GM23338 (cell line): ENCODE data around the gene CAPZA1. TPM values are rescaled to one million over a fixed set of nuclear protein-coding genes. Genes with fewer than 3 reads are reported as not detected.

ENCODE experiments used
- ATAC-seq: fragments of 200-7000 bp; cut with Tn5 transposase; 3 replicates; pipeline ENCODE4 v1.9.1; 2020
- DNase-seq: peaks from one replicate; pipeline ENCODE4 v3.0.0-alpha.2; 2015; ENCODE audit warnings: low spot score
- H2AFZ ChIP-seq: fragments of 200-600 bp; sonication (generic); 2 replicates; pipeline ENCODE4 v1.8.0; 2016; ENCODE audit warnings: antibody characterized with exemption, mild to moderate bottlenecking, moderate library complexity
- H3F3A ChIP-seq: fragments of 200-600 bp; sonication (generic); replicated peaks from 2 replicates; pipeline ENCODE4 v1.8.0; 2017; ENCODE audit warnings: antibody characterized with exemption, mixed run types, low read depth
- H3K27ac ChIP-seq: fragments of 200-600 bp; sonication (generic); 2 replicates; pipeline ENCODE4 v1.6.1; 2016; ENCODE audit warnings: low read depth
- H3K27me3 ChIP-seq: fragments of 200-600 bp; sonication (generic); 2 replicates; pipeline ENCODE4 v1.8.0; 2016; ENCODE audit warnings: mild to moderate bottlenecking, mixed run types, moderate library complexity; ENCODE audit not compliant: insufficient read depth
- H3K36me3 ChIP-seq: fragments of 200-600 bp; sonication (generic); 2 replicates; pipeline ENCODE4 v1.8.0; 2016; ENCODE audit warnings: mild to moderate bottlenecking; ENCODE audit not compliant: insufficient read depth
- H3K4me1 ChIP-seq: fragments of 200-600 bp; sonication (generic); 2 replicates; pipeline ENCODE4 v1.8.0; 2016; ENCODE audit warnings: mild to moderate bottlenecking, moderate library complexity; ENCODE audit not compliant: insufficient read depth
- H3K4me2 ChIP-seq: fragments of 200-600 bp; sonication (generic); 2 replicates; pipeline ENCODE4 v1.7.1; 2017; ENCODE audit warnings: mixed run types
- H3K4me3 ChIP-seq: fragments of 200-600 bp; sonication (generic); 2 replicates; pipeline ENCODE4 v1.6.1; 2016; ENCODE audit warnings: mixed run types
- H3K79me2 ChIP-seq: fragments of 200-600 bp; sonication (generic); replicated peaks from 2 replicates; pipeline ENCODE4 v1.8.0; 2017; ENCODE audit warnings: mild to moderate bottlenecking; ENCODE audit not compliant: insufficient read depth
- H3K9me2 ChIP-seq: fragments of 200-600 bp; sonication (generic); 2 replicates; pipeline ENCODE4 v1.8.0; 2017; ENCODE audit not compliant: insufficient read depth
- H4K20me1 ChIP-seq: fragments of 200-600 bp; sonication (generic); replicated peaks from 2 replicates; pipeline ENCODE4 v1.8.0; 2017; ENCODE audit warnings: mild to moderate bottlenecking; ENCODE audit not compliant: insufficient read depth
- H3K27ac Mint-ChIP-seq: 2 replicates; pipeline ENCODE4 v1.8.0; 2020; ENCODE audit warnings: inconsistent platforms, mild to moderate bottlenecking, moderate library complexity, mixed read lengths
- H3K27me3 Mint-ChIP-seq: 3 replicates; pipeline ENCODE4 v1.8.0; 2022; ENCODE audit warnings: low read depth, mild to moderate bottlenecking, moderate library complexity, mixed read lengths, inconsistent platforms; ENCODE audit not compliant: insufficient read depth, poor library complexity
- H3K36me3 Mint-ChIP-seq: 3 replicates; pipeline ENCODE4 v1.8.0; 2021; ENCODE audit warnings: low read depth, mild to moderate bottlenecking, inconsistent platforms, moderate library complexity, mixed read lengths
- H3K4me1 Mint-ChIP-seq: 3 replicates; pipeline ENCODE4 v1.8.0; 2020; ENCODE audit warnings: mild to moderate bottlenecking, inconsistent platforms, mixed read lengths
- H3K4me3 Mint-ChIP-seq: 3 replicates; pipeline ENCODE4 v1.8.0; 2021; ENCODE audit warnings: moderate library complexity, mild to moderate bottlenecking, inconsistent platforms, mixed read lengths
- H3K9me3 Mint-ChIP-seq: 3 replicates; pipeline ENCODE4 v1.8.0; 2020; ENCODE audit warnings: moderate library complexity, mild to moderate bottlenecking, inconsistent platforms, mixed read lengths
- CREB1 ChIP-seq: fragments of 250-450 bp; sonication (Bioruptor Pico); IDR thresholded peaks from 2 replicates; pipeline ENCODE4 v1.5.0; 2020; ENCODE audit warnings: low read depth, mild to moderate bottlenecking, moderate library complexity
- CTCF ChIP-seq, 2 experiments: fragments of 200-600 bp in 1 of 2; sonication (generic) in 1 of 2; conservative IDR thresholded peaks; 2 replicates each; pipeline versions ENCODE4 v1.5.1 to v1.6.1; 2016 to 2017; ENCODE audit warnings: antibody characterized with exemption in 2 of 2, low read depth in 2 of 2, mild to moderate bottlenecking in 2 of 2, moderate library complexity in 1 of 2
- EZH2 ChIP-seq: fragments of 200-600 bp; sonication (generic); IDR thresholded peaks from one replicate; pipeline ENCODE4 v1.8.0; 2017; ENCODE audit warnings: antibody characterized with exemption, mild to moderate bottlenecking, low read depth; ENCODE audit not compliant: unreplicated experiment
- EZH2phosphoT487 ChIP-seq: fragments of 200-600 bp; sonication (generic); IDR thresholded peaks from one replicate; pipeline ENCODE4 v1.8.1; 2018; ENCODE audit warnings: antibody characterized with exemption; ENCODE audit not compliant: unreplicated experiment
- JUNB ChIP-seq: IDR thresholded peaks from one replicate; pipeline ENCODE4 v1.6.1; 2016; ENCODE audit warnings: antibody characterized with exemption; ENCODE audit not compliant: unreplicated experiment
- NANOG ChIP-seq: IDR thresholded peaks from 2 replicates; pipeline ENCODE4 v1.6.1; 2016; ENCODE audit warnings: antibody characterized with exemption, borderline replicate concordance
- POLR2AphosphoS5 ChIP-seq: IDR thresholded peaks from 2 replicates; pipeline ENCODE4 v1.6.1; 2016; ENCODE audit warnings: antibody characterized with exemption, low read depth
- REST ChIP-seq: IDR thresholded peaks from one replicate; pipeline ENCODE4 v1.6.1; 2018; ENCODE audit warnings: antibody characterized with exemption; ENCODE audit not compliant: unreplicated experiment
- STAT1 ChIP-seq: IDR thresholded peaks from one replicate; pipeline ENCODE4 v1.6.1; 2016; ENCODE audit warnings: antibody characterized with exemption; ENCODE audit not compliant: unreplicated experiment
- ZNF114 ChIP-seq: fragments of 250-450 bp; sonication (Bioruptor Pico); IDR thresholded peaks from 2 replicates; pipeline ENCODE4 v1.5.0; 2020; ENCODE audit warnings: mild to moderate bottlenecking, moderate library complexity
- ZNF331 ChIP-seq: fragments of 250-450 bp; sonication (Bioruptor Pico); IDR thresholded peaks from 2 replicates; pipeline ENCODE4 v1.5.0; 2020; ENCODE audit warnings: low read depth, mild to moderate bottlenecking, moderate library complexity
- ZNF462 ChIP-seq: fragments of 250-450 bp; sonication (Bioruptor Pico); IDR thresholded peaks from 2 replicates; pipeline ENCODE4 v1.5.0; 2020; ENCODE audit warnings: mild to moderate bottlenecking, moderate library complexity
- polyA plus RNA-seq: library from polyadenylated mRNA; unstranded; fragments of >200 nt; fragmentation: Nextera tagmentation; extraction: Ambion mirVana; gene quantifications from 2 replicates; pipeline ENCODE4 v1.2.1, GENCODE V29; 2016
- total RNA-seq: library from RNA; depleted of rRNA; stranded (reverse); fragments of >200 nt; shearing (Covaris generic); gene quantifications from 2 replicates; pipeline ENCODE4 v1.2.3, GENCODE V29; 2014
- TF ChIP-seq, protein P1 (sequence below): IDR thresholded peaks from 2 replicates; pipeline ENCODE4 v1.6.1; 2016; ENCODE audit warnings: antibody characterized with exemption

Gene CAPZA1
- total and polyA plus RNA-seq, 2 experiments from 2014 or later = 147 to 182 TPM

- Histone ChIP-seq H3K4me1 (no peaks in the 10 kb centered on the region), H3K36me3 (no peaks in the 10 kb centered on the region; the same call in 1 of the 2 replicates), H3K4me2 (no peak overlapping the region), H4K20me1 (no peaks in the 10 kb centered on the region), H3K79me2 (no peaks in the 10 kb centered on the region), H3K9me2 (no peaks in the 10 kb centered on the region), H2AFZ (no peak overlapping the region), H3K4me3 (no peak overlapping the region), H3F3A (no peaks in the 10 kb centered on the region), H3K27me3 (no peaks in the 10 kb centered on the region), H3K27ac (no peak overlapping the region)
- Mint-ChIP-seq H3K4me3 (no peak overlapping the region), H3K9me3 (no peaks in the 10 kb centered on the region), H3K27ac (no peak overlapping the region), H3K27me3 (no peaks in the 10 kb centered on the region), H3K36me3 (peaks cover 18% of the 10 kb centered on the region; the same call in 2 of the 3 replicates), H3K4me1 (no peaks in the 10 kb centered on the region)
- ATAC-seq (no peak), DNase-seq (no peak)
- no peak for TF ChIP-seq EZH2phosphoT487
- no peak for TF ChIP-seq ZNF331 (CRISPR knock-in tag)
- no peak for TF ChIP-seq JUNB
- TF ChIP-seq REST = no peak
- TF ChIP-seq NANOG = no peak
- TF ChIP-seq, protein P1, sequence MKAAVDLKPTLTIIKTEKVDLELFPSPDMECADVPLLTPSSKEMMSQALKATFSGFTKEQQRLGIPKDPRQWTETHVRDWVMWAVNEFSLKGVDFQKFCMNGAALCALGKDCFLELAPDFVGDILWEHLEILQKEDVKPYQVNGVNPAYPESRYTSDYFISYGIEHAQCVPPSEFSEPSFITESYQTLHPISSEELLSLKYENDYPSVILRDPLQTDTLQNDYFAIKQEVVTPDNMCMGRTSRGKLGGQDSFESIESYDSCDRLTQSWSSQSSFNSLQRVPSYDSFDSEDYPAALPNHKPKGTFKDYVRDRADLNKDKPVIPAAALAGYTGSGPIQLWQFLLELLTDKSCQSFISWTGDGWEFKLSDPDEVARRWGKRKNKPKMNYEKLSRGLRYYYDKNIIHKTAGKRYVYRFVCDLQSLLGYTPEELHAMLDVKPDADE = no peak
- TF ChIP-seq ZNF114 (CRISPR knock-in tag) = no peak
- no peak for TF ChIP-seq CREB1 (CRISPR knock-in tag)
- no peak for TF ChIP-seq CTCF (conservative IDR thresholded peaks at IDR 0.05; ENCODE audit: low read depth in 2 of 2)
- no peak for TF ChIP-seq EZH2
- TF ChIP-seq POLR2AphosphoS5 = no peak
- TF ChIP-seq ZNF462 = no peak
- TF ChIP-seq STAT1 = no peak
These were observed 25.3 kb upstream of the CAPZA1 start for GRCh38 chr1:112594208-112594876.
